ENCODE results near the gene NDST1. TPM values are rescaled to one million over a fixed set of nuclear protein-coding genes. Genes with fewer than 3 reads are reported as not detected.
"Not testable (repeated sequence)": the region's sequence is repeated elsewhere in the genome, so short reads cannot be mapped to it uniquely, and the experiment has no call there.

The NDST1 gene
- total RNA-seq (2014; rRNA removed; shearing (Covaris generic)): 47.6 and 58.6 TPM in 2 replicates
- 57.5 and 64.7 TPM in 2 replicates for polyA plus RNA-seq (2015; cell fraction: cytosol; rRNA removed)
- polyA plus RNA-seq (2015; cell fraction: nucleus; rRNA removed): 74.6 and 77.4 TPM in 2 replicates

- DNase-seq (ENCODE audit: low read depth): no peak
Observed at GRCh38 chr5:150507474-150508276, at the start of gene NDST1. NDST1 (plus strand) TSS chr5:150508131; CDS start chr5:150521255, 13,124 bp downstream.

DNA sequence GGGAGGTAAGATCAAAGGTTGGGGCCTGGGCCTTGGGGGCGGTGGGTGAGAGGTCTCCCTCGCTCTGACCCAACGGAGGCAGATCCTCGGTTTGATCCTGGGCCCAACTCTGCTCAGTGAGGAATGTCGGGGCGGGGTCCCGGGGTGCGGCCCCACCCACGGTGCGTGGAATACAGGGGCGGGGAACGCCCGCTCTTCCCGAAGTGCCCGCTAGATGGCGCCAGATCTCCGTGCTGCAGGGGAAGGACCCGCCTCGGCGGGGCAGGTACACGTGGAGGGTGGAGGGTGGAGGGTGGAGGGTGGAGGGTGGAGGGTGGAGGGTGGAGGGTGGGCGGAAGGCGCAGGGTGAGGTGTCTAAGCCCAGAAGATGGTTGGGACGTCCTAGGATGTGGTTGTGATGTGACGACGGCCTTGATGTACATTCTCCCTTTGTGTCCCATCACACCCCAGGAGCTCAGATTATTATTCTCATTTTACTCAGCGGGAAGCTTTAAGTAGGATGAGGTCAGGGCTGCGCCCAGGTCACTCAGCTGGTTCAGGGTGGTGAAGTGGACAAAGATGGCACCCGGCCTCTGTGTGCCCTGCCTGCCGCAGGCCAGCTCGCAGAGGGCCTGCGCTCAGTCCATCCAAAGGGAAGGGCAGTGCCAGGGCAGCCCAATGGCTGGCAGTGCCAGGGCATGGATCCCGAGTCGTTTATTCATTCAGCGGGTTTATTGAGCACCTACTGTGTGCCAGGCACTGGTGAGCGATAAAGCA, 49.0 kb upstream of the NDST1 start:
- peak; percentile 69 for DNase-seq (ENCODE audit: low read depth)

DNA sequence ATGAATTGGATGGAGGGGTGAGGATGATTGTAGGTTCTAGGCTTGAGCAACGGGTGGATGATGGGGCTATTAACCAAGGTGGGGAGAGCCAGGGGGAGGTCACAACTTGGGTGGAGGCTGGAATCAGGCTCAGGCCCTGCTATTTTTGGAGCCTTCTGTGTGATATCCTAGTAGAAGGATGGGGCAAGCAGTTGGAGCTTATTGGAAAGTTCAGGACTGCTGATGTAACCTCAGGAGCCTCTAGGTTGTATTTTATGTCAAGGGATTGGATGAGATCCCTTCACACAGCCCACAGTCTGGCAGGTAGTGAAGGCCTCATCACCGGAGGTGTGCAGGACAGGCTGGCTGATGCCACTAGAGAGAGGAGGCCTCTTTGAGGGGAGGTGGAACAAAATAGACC, 47.1 kb upstream of the NDST1 start:
- no peak for DNase-seq (ENCODE audit: low read depth)

GRCh38 chr5:150461231-150461630, 46.7 kb upstream of the NDST1 start:
- no peak for DNase-seq (ENCODE audit: low read depth)

GRCh38 chr5:150464554-150465012, 43.3 kb upstream of the NDST1 start:
- DNase-seq (ENCODE audit: low read depth): no peak

GRCh38 chr5:150465927-150466326, 42.0 kb upstream of the NDST1 start:
- no peak for DNase-seq (ENCODE audit: low read depth)

DNA sequence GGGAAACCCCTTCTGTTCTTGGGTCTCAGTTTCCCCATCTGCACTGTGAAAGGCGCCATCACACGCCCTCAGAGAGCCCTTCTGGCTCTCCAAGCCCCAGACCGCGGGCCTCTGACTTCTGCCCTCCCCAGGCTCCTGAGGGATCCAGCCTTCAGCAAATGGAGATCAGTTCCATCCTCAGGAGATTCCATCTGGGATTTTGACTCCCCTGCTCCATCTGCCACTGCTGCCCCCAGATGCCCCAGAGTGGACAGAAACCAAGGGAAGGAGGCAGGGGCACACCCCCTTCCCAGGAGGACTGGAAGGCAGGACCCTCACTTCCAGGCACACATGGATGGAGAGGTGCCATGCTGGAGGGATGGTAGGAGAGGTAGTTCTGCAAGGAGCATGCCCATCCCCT, 39.7 kb upstream of the NDST1 start:
- no peak for DNase-seq (ENCODE audit: low read depth)

GRCh38 chr5:150469718-150470469, 38.0 kb upstream of the NDST1 start:
- DNase-seq (ENCODE audit: low read depth): peak; percentile 95

DNA sequence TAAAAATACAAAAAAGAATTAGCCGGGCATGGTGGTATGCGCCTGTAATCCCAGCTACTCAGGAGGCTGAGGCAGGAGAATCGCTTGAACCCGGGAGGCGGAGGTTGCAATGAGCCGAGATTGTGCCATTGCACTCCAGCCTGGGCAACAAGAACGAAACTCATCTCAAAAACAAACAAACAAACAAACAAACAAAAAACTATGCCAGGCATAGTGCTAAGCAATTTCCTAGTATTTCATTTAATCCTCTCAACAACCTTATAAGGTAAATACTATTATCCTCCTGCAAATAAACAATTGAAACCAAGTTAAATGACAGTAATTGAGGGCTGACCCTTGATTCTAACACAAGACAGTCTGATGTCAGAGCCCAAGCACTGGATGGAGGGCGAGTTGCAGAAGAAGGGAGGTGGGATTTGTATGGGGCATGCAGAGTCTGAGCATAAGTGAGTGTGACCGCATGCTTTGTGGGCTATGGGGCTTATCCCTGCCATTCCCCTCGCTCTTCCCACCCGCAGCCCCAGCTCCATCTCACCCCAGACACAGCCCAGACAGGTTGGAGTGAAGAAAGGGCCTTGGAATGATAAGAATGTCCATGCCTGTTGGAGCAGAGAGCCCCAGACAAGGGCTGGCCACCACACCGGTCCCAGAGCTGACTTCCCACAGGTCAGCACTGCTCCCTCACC, 34.1 kb upstream of the NDST1 start:
- peak; percentile 82 for DNase-seq (ENCODE audit: low read depth)

DNA sequence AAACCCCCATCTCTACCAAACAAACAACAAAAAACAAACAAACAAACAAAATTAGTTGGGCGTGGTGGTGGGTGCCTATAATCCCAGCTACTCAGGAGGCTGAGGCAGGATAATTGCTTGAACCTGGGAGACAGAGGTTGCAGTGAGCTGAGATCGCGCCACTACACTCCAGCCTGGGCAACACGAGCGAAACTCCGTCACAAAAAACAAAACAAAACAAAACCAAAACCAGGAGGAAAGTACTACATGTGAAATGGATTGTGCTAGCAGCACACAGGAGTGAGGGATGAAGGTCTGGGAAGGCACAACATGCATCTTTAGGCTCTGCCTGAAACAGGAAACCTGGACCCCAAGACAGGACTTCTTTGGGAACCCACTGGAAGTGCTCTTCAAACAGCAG, 31.4 kb upstream of the NDST1 start:
- DNase-seq (ENCODE audit: low read depth): not testable (repeated sequence)

- DNase-seq (ENCODE audit: low read depth): no peak
Observed at GRCh38 chr5:150479416-150479815, 28.5 kb upstream of the NDST1 start.

DNA sequence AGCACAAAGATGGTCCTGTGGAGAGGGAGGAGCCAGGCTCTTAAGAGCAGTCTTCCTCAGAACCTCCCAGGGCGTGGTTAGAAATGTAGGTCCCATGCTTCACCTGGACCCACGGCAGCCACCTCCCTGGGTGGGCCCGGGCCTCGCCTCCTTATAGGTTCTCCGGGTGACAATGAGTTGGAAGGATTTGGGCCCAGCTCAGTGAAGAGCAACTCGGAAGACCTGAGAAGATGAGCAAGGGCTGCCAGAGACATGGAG, 26.3 kb upstream of the NDST1 start:
- no peak for DNase-seq (ENCODE audit: low read depth)

DNA sequence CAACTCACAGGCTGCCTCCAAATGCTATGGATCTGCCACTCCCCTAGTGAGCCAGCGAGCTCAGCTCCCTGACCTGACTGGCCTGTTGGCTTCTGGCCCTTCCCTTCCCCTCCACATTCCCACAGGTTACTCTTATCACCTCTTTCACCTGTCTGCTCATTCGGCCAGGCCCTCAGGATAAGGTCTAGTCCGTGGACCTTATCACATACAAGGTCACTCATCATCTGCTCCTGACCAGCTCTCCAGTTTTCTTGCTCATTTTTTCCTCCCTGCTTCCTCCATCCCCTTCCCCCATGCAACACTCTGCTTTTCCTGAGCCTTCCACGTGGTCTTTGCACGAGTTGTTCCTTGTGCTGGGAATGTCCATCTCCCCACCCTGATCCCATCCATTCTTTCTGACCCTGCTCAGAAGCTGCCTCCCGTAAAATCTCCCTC, 25.9 kb upstream of the NDST1 start:
- no peak for DNase-seq (ENCODE audit: low read depth)

GRCh38 chr5:150484964-150485692, 22.8 kb upstream of the NDST1 start:
- no peak for DNase-seq (ENCODE audit: low read depth)

DNA sequence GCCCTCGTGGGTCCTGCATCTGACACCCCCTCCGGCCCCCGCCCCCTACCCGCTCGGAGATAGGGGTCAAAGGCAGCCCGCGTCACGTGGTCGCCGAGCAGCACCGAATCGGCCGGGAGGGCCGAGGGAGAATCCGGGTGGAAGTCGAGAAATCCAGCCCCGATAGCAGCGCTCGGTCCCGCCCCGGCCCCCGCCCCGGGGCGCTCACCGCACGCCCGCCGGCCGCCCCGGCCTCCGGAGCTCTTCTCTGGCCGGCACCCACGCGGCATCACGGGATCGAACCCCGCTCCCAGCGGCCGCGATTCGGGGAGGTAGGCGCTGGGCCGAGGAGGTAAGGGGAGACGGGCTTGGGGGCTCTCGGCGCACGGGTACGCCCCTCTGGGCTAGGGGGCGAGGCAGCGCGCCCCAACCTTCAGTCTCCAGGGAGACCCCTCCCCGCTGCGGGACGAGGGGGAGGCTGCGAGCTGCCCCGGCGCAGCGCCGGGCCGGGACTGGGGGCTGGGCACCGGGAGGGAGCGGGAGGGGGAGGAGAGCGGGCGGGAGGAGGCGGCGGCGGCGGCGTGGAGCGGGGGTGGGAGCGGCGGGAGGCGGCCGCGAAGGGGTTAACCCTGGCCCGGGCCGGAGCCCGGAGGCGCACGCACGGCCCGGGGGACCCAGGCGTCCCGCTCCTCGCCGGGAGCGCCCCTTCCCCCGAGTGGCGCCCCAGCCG, 22.1 kb upstream of the NDST1 start:
- peak; percentile 32 for DNase-seq (ENCODE audit: low read depth)

GRCh38 chr5:150486402-150487198, 21.3 kb upstream of the NDST1 start:
- DNase-seq (ENCODE audit: low read depth): peak; percentile 60

- DNase-seq (ENCODE audit: low read depth): peak; percentile 44
Observed at GRCh38 chr5:150487199-150488061, 20.5 kb upstream of the NDST1 start.

Measured in HT1080 (cell line).